Mesendoderm (in vitro differentiated cells): Measurements from ENCODE around the gene HSPB1.
"Not testable (repeated sequence)": the region's sequence is repeated elsewhere in the genome, so short reads cannot be mapped to it uniquely, and the experiment has no call there.

Experiments used
- DNase-seq: peaks from one replicate; pipeline ENCODE4 v3.0.0; 2013
- H2AK5ac ChIP-seq: 2 replicates; pipeline ENCODE4 v1.6.1; 2013; ENCODE audit warnings: low read length, inconsistent platforms
- H2BK120ac ChIP-seq: 2 replicates; pipeline ENCODE4 v1.6.1; 2013; ENCODE audit warnings: low read depth, mild to moderate bottlenecking, low read length, moderate library complexity, mixed read lengths
- H2BK15ac ChIP-seq: replicated peaks from 2 replicates; pipeline ENCODE4 v1.6.1; 2013; ENCODE audit warnings: low read depth, mild to moderate bottlenecking, moderate library complexity
- H2BK5ac ChIP-seq: 2 replicates; pipeline ENCODE4 v1.6.1; 2013; ENCODE audit warnings: low read length, inconsistent platforms
- H3K18ac ChIP-seq: 2 replicates; pipeline ENCODE4 v1.6.1; 2013; ENCODE audit warnings: mild to moderate bottlenecking, low read length, mixed read lengths
- H3K23ac ChIP-seq: one replicate; pipeline ENCODE4 v1.6.1; 2013; ENCODE audit warnings: low read length
- H3K27ac ChIP-seq: 2 replicates; pipeline ENCODE4 v1.5.1; 2013; ENCODE audit warnings: low read depth, mild to moderate bottlenecking, inconsistent platforms, low read length, moderate library complexity
- H3K27me3 ChIP-seq: 2 replicates; pipeline ENCODE4 v1.6.1; 2013; ENCODE audit warnings: low read length, control low read depth, mild to moderate bottlenecking, inconsistent platforms; ENCODE audit not compliant: insufficient read depth, poor library complexity
- H3K36me3 ChIP-seq: 2 replicates; pipeline ENCODE4 v1.6.1; 2013; ENCODE audit warnings: low read length, inconsistent platforms; ENCODE audit not compliant: control insufficient read depth, insufficient read depth
- H3K4ac ChIP-seq: one replicate; pipeline ENCODE4 v1.6.1; 2013; ENCODE audit warnings: low read depth, mild to moderate bottlenecking, low read length, moderate library complexity
- H3K4me1 ChIP-seq: 2 replicates; pipeline ENCODE4 v1.6.1; 2013; ENCODE audit warnings: low read depth, low read length, inconsistent platforms; ENCODE audit not compliant: control insufficient read depth
- H3K4me2 ChIP-seq: 2 replicates; pipeline ENCODE4 v1.6.1; 2013; ENCODE audit warnings: low read length
- H3K4me3 ChIP-seq: 2 replicates; pipeline ENCODE4 v1.5.1; 2013; ENCODE audit warnings: mild to moderate bottlenecking, low read length
- H3K56ac ChIP-seq: one replicate; pipeline ENCODE4 v1.6.1; 2013; ENCODE audit warnings: low read length
- H3K79me1 ChIP-seq: 2 replicates; pipeline ENCODE4 v1.6.1; 2013; ENCODE audit warnings: low read length, inconsistent platforms
- H3K79me2 ChIP-seq: 2 replicates; pipeline ENCODE4 v1.6.1; 2013; ENCODE audit warnings: mild to moderate bottlenecking, low read length; ENCODE audit not compliant: control insufficient read depth, insufficient read depth
- H3K9ac ChIP-seq: 2 replicates; pipeline ENCODE4 v1.6.1; 2013; ENCODE audit warnings: low read length, inconsistent platforms
- H4K5ac ChIP-seq: one replicate; pipeline ENCODE4 v1.6.1; 2013; ENCODE audit warnings: low read length
- H4K8ac ChIP-seq: one replicate; pipeline ENCODE4 v1.6.1; 2013; ENCODE audit warnings: low read depth, mild to moderate bottlenecking, control low read depth, low read length, moderate library complexity
- WGBS: extraction: QIAGEN DNeasy Blood & Tissue Kit; methylation state at CpG from one replicate; pipeline ENCODE4 v1.1.7; 2013; ENCODE audit warnings: low lambda C conversion rate, missing lambda C conversion rate; ENCODE audit not compliant: insufficient coverage; ENCODE audit errors: extremely low coverage; 5-methylcytosine and 5-hydroxymethylcytosine counted together

The HSPB1 gene

DNA sequence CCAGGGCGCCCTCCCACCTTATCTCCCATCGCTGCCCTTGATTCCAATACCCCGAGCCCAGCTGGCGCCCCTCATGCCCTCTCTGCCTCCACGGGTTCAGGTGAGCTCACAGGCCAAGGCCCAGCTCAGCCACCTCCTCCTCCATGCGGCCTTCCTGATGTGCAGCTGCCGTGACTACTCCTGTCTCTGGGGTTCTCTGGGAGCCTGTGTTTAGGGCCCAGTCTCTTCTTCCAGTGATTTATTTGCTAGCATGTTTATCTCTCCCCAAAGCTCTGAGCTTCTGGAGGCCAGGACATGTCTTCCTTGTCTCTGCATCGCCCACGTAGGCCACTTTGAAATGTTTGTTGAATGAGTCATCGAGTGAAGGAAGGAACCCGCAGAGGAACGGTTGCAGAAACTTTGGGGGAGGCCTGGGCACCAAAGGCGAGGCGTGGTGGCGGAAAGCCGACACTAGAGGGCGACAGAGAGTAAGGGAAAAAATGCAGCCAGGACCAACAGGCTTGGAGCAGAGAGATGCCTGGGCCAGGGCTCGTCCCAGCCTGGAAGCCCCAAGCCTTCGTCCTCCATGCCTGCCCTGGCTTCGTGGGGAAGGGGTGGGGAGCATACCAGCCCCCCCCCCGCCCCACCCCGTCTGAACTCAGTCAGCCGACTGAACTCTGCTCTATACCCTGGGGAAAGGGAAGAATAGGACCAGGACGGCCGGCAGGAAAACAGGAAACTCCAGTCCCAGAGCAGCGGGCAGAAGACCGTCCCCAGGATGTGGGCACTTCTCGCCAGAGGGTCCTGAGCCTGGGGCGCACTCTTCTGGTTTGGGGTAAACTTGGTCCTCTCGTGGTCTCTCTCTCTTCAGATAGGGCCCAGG, 10.9 kb upstream of the HSPB1 start:
- WGBS = no CpG with 5 or more reads among the region's 30 CpGs
- Histone ChIP-seq H3K27ac (peak overlapping the region; percentile 22), H3K4me2 (no peak overlapping the region), H3K23ac (no peak overlapping the region), H3K4me3 (no peak overlapping the region), H3K4ac (peak overlapping the region; percentile 63), H2AK5ac (peak overlapping the region; percentile 14), H3K4me1 (no peaks in the 10 kb centered on the region), H3K18ac (peak overlapping the region; percentile 54), H2BK15ac (no peak overlapping the region), H2BK120ac (no peak overlapping the region), H2BK5ac (peak overlapping the region; percentile 35), H3K79me1 (no peaks in the 10 kb centered on the region), H3K56ac (peak overlapping the region; percentile 78), H4K8ac (peak overlapping the region; percentile 43), H3K36me3 (no peaks in the 10 kb centered on the region), H3K79me2 (no peaks in the 10 kb centered on the region), H3K27me3 (no peaks in the 10 kb centered on the region), H3K9ac (peak overlapping the region; percentile 22), H4K5ac (no peak overlapping the region)
- peak; percentile 98 for DNase-seq

DNA sequence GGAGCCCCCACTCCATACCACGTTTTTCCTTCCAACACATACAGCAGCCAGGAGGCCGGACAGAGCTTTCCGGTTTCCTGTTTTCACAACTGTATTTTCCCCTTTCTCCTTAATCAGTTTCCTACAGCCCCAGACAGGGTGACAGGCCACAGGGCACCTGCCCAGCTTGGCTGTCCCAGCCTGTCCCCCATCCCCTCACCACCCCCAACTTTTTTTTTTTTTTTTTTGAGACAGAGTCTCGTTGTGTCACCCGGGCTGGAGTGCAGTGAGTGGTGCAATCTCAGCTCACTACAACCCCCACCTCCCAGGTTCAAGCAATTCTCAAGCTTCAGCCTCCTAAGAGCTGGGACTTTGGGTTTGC, 10.3 kb upstream of the HSPB1 start:
- Histone ChIP-seq H3K79me2 (no peaks in the 10 kb centered on the region), H3K4me2 (no peak overlapping the region), H2BK15ac (no peak overlapping the region), H3K56ac (peak overlapping the region; percentile 71), H3K27ac (no peak overlapping the region), H3K9ac (peak overlapping the region; percentile 8), H3K4ac (peak overlapping the region; percentile 63), H3K18ac (peak overlapping the region; percentile 54), H3K4me1 (no peaks in the 10 kb centered on the region), H3K4me3 (no peak overlapping the region), H4K8ac (peak overlapping the region; percentile 43), H2AK5ac (no peak overlapping the region), H3K27me3 (no peaks in the 10 kb centered on the region), H4K5ac (no peak overlapping the region), H3K23ac (no peak overlapping the region), H2BK5ac (no peak overlapping the region), H3K79me1 (no peaks in the 10 kb centered on the region), H2BK120ac (no peak overlapping the region), H3K36me3 (no peaks in the 10 kb centered on the region)
- no CpG with 5 or more reads among the region's 5 CpGs for WGBS
- no peak for DNase-seq

GRCh38 chr7:76292911-76293310, 9.6 kb upstream of the HSPB1 start:
- not testable (repeated sequence) for DNase-seq, H4K5ac ChIP-seq, H3K9ac ChIP-seq, H3K27me3 ChIP-seq, H3K56ac ChIP-seq, H3K4me1 ChIP-seq, H3K4me3 ChIP-seq, H4K8ac ChIP-seq, H3K36me3 ChIP-seq, H2BK5ac ChIP-seq, H3K27ac ChIP-seq, H3K79me1 ChIP-seq, H2BK120ac ChIP-seq, H2AK5ac ChIP-seq, H3K18ac ChIP-seq, H2BK15ac ChIP-seq, H3K4me2 ChIP-seq, H3K4ac ChIP-seq, H3K79me2 ChIP-seq, H3K23ac ChIP-seq
- no CpG with 5 or more reads among the region's 5 CpGs for WGBS

- no peak overlapping the region for H2BK5ac ChIP-seq
- H3K23ac ChIP-seq = no peak overlapping the region
- H4K8ac ChIP-seq = no peak overlapping the region
- no peaks in the 10 kb centered on the region for H3K79me2 ChIP-seq
- H3K36me3 ChIP-seq = no peaks in the 10 kb centered on the region
- no peak overlapping the region for H3K4me2 ChIP-seq
- H2AK5ac ChIP-seq = no peak overlapping the region
- no CpG with 5 or more reads among the region's 8 CpGs for WGBS
- no peak overlapping the region for H3K56ac ChIP-seq
- no peaks in the 10 kb centered on the region for H3K27me3 ChIP-seq
- DNase-seq = no peak
- no peak overlapping the region for H3K4ac ChIP-seq
- no peaks in the 10 kb centered on the region for H3K79me1 ChIP-seq
- no peak overlapping the region for H2BK15ac ChIP-seq
- no peak overlapping the region for H3K27ac ChIP-seq
- no peak overlapping the region for H3K9ac ChIP-seq
- H4K5ac ChIP-seq = no peak overlapping the region
- no peak overlapping the region for H3K18ac ChIP-seq
- no peak overlapping the region for H3K4me3 ChIP-seq
- H2BK120ac ChIP-seq = no peak overlapping the region
- no peaks in the 10 kb centered on the region for H3K4me1 ChIP-seq
These were observed 9.0 kb upstream of the HSPB1 start for GRCh38 chr7:76293407-76293901.

- DNase-seq = peak; percentile 93
- H3K79me2 ChIP-seq = no peaks in the 10 kb centered on the region
- no peak overlapping the region for H2BK120ac ChIP-seq
- no peaks in the 10 kb centered on the region for H3K4me1 ChIP-seq
- H4K8ac ChIP-seq = no peak overlapping the region
- no peaks in the 10 kb centered on the region for H3K36me3 ChIP-seq
- no peak overlapping the region for H3K23ac ChIP-seq
- H2AK5ac ChIP-seq = no peak overlapping the region
- WGBS = no CpG with 5 or more reads among the region's 20 CpGs
- peak overlapping the region; percentile 84 for H3K56ac ChIP-seq
- H3K79me1 ChIP-seq = no peaks in the 10 kb centered on the region
- H3K4me3 ChIP-seq = no peak overlapping the region
- H4K5ac ChIP-seq = no peak overlapping the region
- no peak overlapping the region for H3K18ac ChIP-seq
- H3K27me3 ChIP-seq = no peaks in the 10 kb centered on the region
- no peak overlapping the region for H3K27ac ChIP-seq
- H2BK15ac ChIP-seq = no peak overlapping the region
- H3K4ac ChIP-seq = peak overlapping the region; percentile 57
- H2BK5ac ChIP-seq = peak overlapping the region; percentile 70
- H3K9ac ChIP-seq = peak overlapping the region; percentile 47
- H3K4me2 ChIP-seq = no peak overlapping the region
These were observed 8.0 kb upstream of the HSPB1 start for GRCh38 chr7:76294344-76295024.
